ENCODE results near the gene MRGPRG. TPM values are rescaled to one million over a fixed set of nuclear protein-coding genes. Genes with fewer than 3 reads are reported as not detected.

MRGPRG gene
- total and polyA plus RNA-seq, 2 experiments from 2014 or later: not detected

GRCh38 chr11:3180869-3181268 lies 37.7 kb downstream of the MRGPRG start:
- no peak for TF ChIP-seq CTCF (IDR thresholded peaks at IDR 0.05; ENCODE audit: poor library complexity)
- no peak for TF ChIP-seq EZH2 (IDR thresholded peaks at IDR 0.05; ENCODE audit: borderline replicate concordance)
- TF ChIP-seq EZH2phosphoT487 (IDR thresholded peaks at IDR 0.05; ENCODE audit: low read depth, severe bottlenecking, unreplicated experiment): no peak
- Histone ChIP-seq H3K9me2 (replicated peaks; ENCODE audit: insufficient read depth) (no peaks in the 10 kb centered on the region), H3K27me3 (no peaks in the 10 kb centered on the region), H3K4me1 (ENCODE audit: insufficient read depth) (no peaks in the 10 kb centered on the region), H3K4me2 (no peak overlapping the region), H2AFZ (no peak overlapping the region), H3K27ac (no peak overlapping the region), H4K20me1 (ENCODE audit: insufficient read depth, poor library complexity, severe bottlenecking) (no peaks in the 10 kb centered on the region), H3K9me3 (ENCODE audit: low read depth) (no peaks in the 10 kb centered on the region), H3K79me2 (no peaks in the 10 kb centered on the region), H3K4me3 (no peak overlapping the region), H3K36me3 (replicated peaks; ENCODE audit: insufficient read depth, low read depth) (no peaks in the 10 kb centered on the region)
- WGBS (ENCODE audit: low lambda C conversion rate, missing lambda C conversion rate): 80% methylated on average over 5 of the region's 5 CpGs
- no peak for DNase-seq (ENCODE audit: low spot score)

- H3K4me2 ChIP-seq: no peak overlapping the region
- TF ChIP-seq EZH2 (IDR thresholded peaks at IDR 0.05; ENCODE audit: borderline replicate concordance) (no peak), CTCF (IDR thresholded peaks at IDR 0.05; ENCODE audit: poor library complexity) (no peak), EZH2phosphoT487 (IDR thresholded peaks at IDR 0.05; ENCODE audit: low read depth, severe bottlenecking, unreplicated experiment) (no peak)
- no peak overlapping the region for H3K4me3 ChIP-seq
- H3K79me2 ChIP-seq: no peaks in the 10 kb centered on the region
- no peak overlapping the region for H2AFZ ChIP-seq
- H4K20me1 ChIP-seq (ENCODE audit: insufficient read depth, poor library complexity, severe bottlenecking): no peaks in the 10 kb centered on the region
- no peaks in the 10 kb centered on the region for H3K9me3 ChIP-seq (ENCODE audit: low read depth)
- WGBS (ENCODE audit: low lambda C conversion rate, missing lambda C conversion rate): 50% methylated on average over 2 of the region's 2 CpGs
- DNase-seq (ENCODE audit: low spot score): no peak
- H3K27ac ChIP-seq: no peak overlapping the region
- no peaks in the 10 kb centered on the region for H3K9me2 ChIP-seq (replicated peaks; ENCODE audit: insufficient read depth)
- H3K4me1 ChIP-seq (ENCODE audit: insufficient read depth): no peaks in the 10 kb centered on the region
- H3K36me3 ChIP-seq (replicated peaks; ENCODE audit: insufficient read depth, low read depth): no peaks in the 10 kb centered on the region
- no peaks in the 10 kb centered on the region for H3K27me3 ChIP-seq
Observed at GRCh38 chr11:3178349-3178748, 40.3 kb downstream of the MRGPRG start.

- no peaks in the 10 kb centered on the region for H3K9me3 ChIP-seq (ENCODE audit: low read depth)
- no peak overlapping the region for H2AFZ ChIP-seq
- H3K4me2 ChIP-seq: no peak overlapping the region
- no peaks in the 10 kb centered on the region for H4K20me1 ChIP-seq (ENCODE audit: insufficient read depth, poor library complexity, severe bottlenecking)
- H3K9me2 ChIP-seq (replicated peaks; ENCODE audit: insufficient read depth): no peaks in the 10 kb centered on the region
- no peaks in the 10 kb centered on the region for H3K36me3 ChIP-seq (replicated peaks; ENCODE audit: insufficient read depth, low read depth)
- no peaks in the 10 kb centered on the region for H3K79me2 ChIP-seq
- no peaks in the 10 kb centered on the region for H3K27me3 ChIP-seq
- TF ChIP-seq CTCF (IDR thresholded peaks at IDR 0.05; ENCODE audit: poor library complexity): no peak
- TF ChIP-seq EZH2phosphoT487 (IDR thresholded peaks at IDR 0.05; ENCODE audit: low read depth, severe bottlenecking, unreplicated experiment): no peak
- TF ChIP-seq EZH2 (IDR thresholded peaks at IDR 0.05; ENCODE audit: borderline replicate concordance): no peak
- DNase-seq (ENCODE audit: low spot score): no peak
- WGBS (ENCODE audit: low lambda C conversion rate, missing lambda C conversion rate): 68% methylated on average over 2 of the region's 2 CpGs
- H3K27ac ChIP-seq: no peak overlapping the region
- no peak overlapping the region for H3K4me3 ChIP-seq
- no peaks in the 10 kb centered on the region for H3K4me1 ChIP-seq (ENCODE audit: insufficient read depth)
Observed at GRCh38 chr11:3177931-3178330, 40.7 kb downstream of the MRGPRG start.

GRCh38 chr11:3176487-3176886 lies 42.1 kb downstream of the MRGPRG start:
- no peaks in the 10 kb centered on the region for H3K9me2 ChIP-seq (replicated peaks; ENCODE audit: insufficient read depth)
- no peaks in the 10 kb centered on the region for H3K79me2 ChIP-seq
- H3K27me3 ChIP-seq: peaks cover 9% of the 10 kb centered on the region
- no peak for DNase-seq (ENCODE audit: low spot score)
- H4K20me1 ChIP-seq (ENCODE audit: insufficient read depth, poor library complexity, severe bottlenecking): no peaks in the 10 kb centered on the region
- H3K4me1 ChIP-seq (ENCODE audit: insufficient read depth): no peaks in the 10 kb centered on the region
- H3K36me3 ChIP-seq (replicated peaks; ENCODE audit: insufficient read depth, low read depth): no peaks in the 10 kb centered on the region
- no peak overlapping the region for H3K4me2 ChIP-seq
- no peak overlapping the region for H2AFZ ChIP-seq
- no peak overlapping the region for H3K4me3 ChIP-seq
- no peak for TF ChIP-seq CTCF (IDR thresholded peaks at IDR 0.05; ENCODE audit: poor library complexity)
- TF ChIP-seq EZH2phosphoT487 (IDR thresholded peaks at IDR 0.05; ENCODE audit: low read depth, severe bottlenecking, unreplicated experiment): no peak
- TF ChIP-seq EZH2 (IDR thresholded peaks at IDR 0.05; ENCODE audit: borderline replicate concordance): no peak
- H3K27ac ChIP-seq: no peak overlapping the region
- no peaks in the 10 kb centered on the region for H3K9me3 ChIP-seq (ENCODE audit: low read depth)

Measured in hepatocyte (in vitro differentiated cells).